NCI-H226 (cell line): Measurements from ENCODE around the gene MAPKAPK3.
A peak's percentile ranks its signal among the peaks of the same experiment; 100 is the strongest.
"Not testable (repeated sequence)": the region's sequence is repeated elsewhere in the genome, so short reads cannot be mapped to it uniquely, and the experiment has no call there.

ENCODE experiments used
- DNase-seq: peaks from one replicate; pipeline ENCODE4 v3.0.0-alpha.2; 2015

The MAPKAPK3 gene

DNA sequence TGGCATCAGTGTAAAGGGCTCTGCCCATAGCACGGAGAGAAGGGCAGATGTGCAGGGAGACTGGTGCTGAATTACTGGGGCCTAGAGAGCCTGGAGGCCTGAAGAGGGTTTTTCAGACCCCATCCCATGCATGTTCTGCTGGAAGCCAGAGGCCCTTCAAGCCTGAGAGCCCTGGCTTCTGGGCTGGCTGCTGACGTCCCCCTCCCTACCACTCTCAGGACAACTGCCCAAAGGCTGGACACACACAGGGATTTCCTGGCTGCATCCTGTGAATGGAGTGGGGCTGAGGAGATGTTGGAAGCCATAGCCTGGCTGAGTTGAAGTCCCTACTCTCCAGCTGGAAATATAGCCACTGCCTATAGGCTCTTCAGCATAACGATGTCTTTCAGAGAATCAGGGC, 40.9 kb downstream of the MAPKAPK3 start:
- no peak for DNase-seq

DNA sequence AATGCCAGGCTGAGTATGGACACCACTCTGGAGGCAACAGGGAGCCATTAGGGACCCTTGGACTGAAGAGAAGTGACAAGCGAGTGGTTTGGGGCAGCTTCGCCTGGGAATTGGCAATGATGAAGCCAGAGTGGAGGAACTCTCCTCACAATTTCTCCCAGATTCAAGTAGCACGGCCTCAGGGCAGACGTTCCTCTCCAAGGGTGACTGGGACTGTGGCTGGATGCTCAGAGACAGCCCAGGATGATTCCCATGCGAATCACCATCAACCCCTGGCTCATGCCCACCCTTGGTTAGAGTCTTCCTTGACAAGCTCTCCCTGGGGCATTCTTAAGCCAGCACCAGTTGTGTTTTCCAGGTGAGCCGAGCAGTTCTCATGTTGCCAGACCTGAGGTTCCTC, 41.5 kb downstream of the MAPKAPK3 start:
- DNase-seq = no peak

DNA sequence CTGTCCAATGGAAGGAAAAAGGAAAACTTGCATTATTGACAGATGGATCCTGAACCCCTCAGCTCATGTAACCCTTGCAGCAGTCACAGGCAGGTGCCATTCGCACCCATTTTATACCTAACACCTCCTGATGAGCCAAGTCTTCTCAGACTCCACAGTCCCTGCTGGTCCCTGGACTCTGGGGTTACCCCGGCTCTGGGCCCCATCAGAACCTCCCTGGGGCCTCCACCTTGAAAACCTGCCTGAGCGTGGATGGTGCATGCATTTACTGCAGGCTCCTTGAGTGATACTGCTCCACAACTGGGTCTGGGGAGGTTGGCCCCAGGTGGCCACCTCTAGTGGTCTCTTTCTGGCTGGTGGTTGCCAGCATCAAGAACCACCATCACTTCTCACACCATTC, 41.9 kb downstream of the MAPKAPK3 start:
- no peak for DNase-seq

DNA sequence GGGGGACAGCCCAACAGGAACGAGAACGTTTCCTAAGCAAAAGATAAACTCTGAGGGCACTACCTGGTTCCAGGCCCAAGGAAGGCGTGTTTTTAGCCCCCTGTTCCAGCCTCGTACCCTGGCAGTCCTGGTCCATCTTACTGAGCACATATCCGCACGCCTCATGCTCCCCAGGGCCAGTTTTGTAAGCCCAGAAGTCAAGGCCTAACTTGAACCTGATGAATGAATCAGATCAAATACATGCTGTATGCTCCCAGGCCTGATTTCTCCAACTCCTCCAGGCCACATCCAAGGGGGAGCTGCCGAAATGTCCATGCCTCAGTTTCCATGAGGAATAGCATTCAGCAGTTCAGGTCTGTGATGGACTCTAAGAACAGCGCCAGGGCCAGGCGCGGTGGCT, 43.4 kb downstream of the MAPKAPK3 start:
- no peak for DNase-seq

DNA sequence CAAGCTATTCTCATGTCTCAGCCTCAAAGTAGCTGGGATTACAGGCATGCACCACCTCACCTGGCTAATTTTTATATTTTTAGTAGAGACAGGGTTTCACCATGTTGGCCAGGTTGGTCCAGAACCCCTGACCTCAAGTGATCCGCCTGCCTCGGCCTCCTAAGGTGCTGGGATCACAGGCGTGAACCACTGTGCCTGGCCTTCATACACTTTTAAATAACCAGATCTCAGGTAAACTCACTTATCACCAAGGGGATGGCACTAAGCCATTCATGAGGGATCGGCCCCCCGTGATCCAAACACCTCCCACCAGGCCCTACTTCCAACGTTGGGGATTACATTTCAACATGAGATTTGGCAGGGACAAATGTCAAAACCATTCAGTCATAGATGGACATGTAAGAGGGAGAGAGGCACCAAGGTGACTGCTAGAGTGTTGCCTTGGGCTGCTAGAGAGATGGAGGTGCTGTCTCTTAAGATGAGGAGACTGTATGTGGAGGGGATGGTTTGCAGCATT, 44.4 kb downstream of the MAPKAPK3 start:
- no peak for DNase-seq

DNA sequence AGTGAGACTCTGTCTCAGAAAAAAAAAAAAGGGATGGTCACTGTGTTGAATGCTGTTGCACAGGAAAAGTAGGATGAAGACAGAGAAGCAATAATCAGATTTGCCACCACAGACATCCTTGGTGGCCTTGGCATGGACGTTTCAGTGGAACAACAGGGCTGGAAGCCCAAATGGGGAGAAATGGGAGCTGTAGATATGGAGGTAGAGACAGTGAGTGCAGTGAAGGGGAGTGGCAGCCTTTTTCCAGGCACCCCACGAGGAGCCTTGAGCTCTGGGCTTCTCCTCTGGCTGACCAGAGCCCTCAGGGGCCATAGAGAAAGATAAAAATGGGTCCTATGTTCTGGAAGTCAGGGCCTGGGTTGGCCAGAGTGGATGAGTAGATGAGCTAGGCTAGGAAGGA, 45.5 kb downstream of the MAPKAPK3 start:
- no peak for DNase-seq

DNA sequence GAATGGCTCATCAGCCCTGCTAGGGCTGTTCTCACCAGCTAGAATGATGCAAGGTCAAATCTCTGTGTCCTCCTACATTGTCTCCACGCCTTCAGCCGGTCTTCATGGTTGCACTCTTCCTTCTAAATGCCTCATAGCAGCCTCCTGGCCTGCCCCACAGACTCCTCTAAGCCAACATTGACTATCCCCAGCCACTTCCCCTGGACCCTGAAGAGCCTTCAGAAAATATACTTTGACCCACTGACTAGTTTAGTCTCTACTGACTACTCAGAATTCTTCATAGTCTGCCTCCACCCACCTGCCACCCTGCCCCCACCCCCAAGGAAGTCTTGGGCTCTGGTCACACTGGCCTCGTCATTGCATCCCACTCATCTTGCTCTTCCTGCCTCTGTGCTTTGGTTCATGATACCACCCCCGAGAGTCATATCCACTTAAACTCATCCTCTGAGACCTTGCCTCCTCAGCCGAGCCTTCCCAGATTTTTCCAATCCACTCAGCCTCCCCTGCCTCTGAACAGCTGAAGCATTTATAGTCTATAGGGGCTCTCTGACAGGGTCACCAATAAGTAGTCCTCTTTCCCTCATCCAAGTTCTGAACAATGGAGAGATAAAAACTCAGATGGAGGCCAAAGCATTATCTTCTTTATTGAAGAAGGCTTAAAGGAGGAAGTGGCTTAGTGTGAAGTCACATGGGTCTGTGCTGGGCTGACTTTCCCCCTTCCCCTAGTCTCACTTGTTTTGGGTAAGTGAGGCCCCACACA, 48.3 kb downstream of the MAPKAPK3 start:
- no peak for DNase-seq

DNA sequence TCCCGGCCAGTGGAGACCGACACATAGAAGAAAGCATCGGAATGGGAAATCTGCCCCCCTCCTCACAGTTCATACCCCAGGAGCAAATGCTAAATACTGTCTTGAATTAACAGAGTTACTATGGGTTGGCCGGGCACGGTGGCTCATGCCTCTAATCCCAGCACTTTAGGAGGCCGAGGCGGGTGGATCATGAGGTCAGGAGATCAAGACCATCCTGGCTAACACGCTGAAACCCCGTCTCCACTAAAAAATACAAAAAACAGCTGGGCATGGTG, 48.8 kb downstream of the MAPKAPK3 start:
- not testable (repeated sequence) for DNase-seq

DNA sequence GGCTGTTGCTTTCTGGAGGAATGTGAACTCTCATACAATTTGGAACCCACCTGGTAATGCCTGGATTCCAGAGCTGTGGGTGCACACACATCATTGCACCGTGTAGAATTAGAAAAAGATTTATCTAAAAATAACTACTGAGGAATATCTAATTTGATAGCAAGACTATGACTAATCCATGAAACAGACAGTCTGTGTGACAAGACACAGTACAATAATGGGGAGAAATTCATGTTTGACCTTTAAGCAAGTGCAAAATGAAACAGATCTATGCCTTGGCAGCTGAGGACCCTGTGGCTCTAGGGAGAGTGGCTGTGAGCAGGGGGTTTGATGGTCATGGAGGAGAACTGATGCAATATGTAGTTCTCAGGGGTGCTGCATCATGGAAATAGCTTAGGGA, 49.9 kb downstream of the MAPKAPK3 start:
- no peak for DNase-seq

DNA sequence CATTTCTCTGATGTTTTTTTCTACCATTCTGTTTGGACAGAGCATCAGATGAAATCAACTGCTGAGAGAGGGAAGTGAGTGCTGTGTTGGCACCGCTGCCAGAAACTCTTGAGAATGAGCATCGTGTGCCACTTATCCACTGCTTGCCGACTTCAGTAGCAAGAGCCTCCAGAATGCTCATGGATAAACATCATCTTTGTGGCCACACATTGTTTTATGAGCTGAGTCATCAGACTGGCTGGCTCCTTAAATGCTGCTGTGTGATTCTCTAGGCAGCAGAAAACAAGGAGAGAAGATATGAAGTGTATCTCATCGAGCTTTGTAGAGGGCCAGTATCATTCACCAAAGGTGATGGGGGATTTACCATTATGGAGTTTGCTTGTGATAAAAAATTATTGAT, 54.4 kb downstream of the MAPKAPK3 start:
- DNase-seq = peak; percentile 43

DNA sequence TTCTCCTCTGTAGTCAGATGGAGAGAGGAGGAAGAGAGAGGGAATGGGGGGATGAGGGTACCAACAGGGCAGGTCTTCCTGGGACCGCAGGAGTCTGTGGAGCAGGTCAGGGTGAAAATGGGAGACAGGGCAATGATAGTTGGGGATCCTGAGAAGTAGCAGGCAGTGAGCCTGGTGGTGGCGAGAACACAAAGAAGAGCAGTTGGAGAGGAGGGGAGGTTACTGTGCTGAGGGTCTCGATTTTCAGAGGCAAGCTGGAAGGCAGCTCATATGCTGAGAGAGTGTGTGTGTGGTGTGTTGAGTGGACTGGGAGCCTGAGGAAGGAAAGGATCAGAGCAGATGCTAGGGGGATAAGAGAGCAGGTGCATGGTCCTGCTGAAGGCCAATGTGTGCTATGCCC, 55.7 kb downstream of the MAPKAPK3 start:
- no peak for DNase-seq

DNA sequence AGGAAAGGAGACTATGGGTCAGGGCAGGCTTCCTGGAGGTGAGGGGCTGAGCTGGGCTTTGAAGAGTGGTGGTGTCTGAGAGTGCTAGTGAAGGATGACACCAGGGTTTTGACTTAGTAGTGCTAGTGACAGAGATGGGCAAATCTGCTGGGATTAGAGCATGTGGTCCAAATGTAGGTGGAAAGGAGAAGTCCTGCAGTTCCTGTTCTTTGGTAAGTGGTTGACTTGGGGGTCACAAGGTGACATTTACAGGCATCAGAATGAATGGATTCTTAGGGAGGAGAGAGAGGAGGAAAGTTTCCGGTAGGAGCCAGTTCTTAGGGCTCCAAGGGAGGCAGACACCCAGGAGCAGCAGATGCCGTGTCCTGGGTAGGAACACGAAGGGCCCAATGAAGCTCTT, 57.0 kb downstream of the MAPKAPK3 start:
- no peak for DNase-seq

DNA sequence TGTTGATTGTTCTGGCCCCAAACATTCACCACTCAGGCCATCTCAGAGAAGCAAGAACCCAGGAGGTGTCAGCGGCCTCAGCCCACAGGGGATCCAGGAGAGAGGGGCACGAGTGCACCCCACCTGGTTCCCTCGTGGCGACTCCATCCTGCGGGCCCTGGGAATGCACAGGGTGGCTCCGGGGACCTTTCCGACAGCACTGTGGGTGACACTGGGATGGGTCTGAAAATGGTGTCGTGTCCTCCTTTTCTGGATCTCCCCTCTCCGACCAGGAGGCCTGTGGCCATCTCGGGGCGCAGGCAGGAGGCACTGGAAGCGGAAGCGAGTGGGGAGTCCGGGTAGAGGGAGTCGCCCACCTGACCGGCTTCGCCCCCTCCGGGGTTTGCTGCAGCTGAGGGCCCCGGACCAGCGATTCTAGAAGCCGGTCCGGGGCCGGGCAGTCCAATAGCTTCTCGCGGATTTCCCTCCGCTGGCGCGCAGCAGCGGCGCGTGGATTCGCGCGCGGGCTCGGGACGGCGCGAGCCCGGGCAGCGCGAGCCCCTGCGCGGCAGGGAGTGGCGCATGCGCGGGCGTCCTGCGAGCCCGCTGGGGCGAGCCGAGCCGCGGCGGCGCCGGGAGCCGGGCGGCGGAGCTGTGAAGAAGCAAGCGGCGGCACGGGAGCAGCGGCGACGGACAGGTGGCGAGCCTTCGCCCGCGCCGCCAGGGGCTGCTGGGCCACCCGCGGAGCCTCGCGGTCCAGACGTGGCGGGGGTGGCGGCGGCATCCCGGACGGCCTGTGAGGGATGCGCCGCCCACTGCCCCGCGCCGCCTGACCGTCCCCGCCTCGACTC, 57.6 kb downstream of the MAPKAPK3 start, which contains the start of gene DOCK3:
Gene DOCK3, plus strand, starts transcription at position 579 of the 830 bp plus-strand sequence. CDS start 337 bp downstream, outside the sequence.
- DNase-seq = peak; percentile 29

DNA sequence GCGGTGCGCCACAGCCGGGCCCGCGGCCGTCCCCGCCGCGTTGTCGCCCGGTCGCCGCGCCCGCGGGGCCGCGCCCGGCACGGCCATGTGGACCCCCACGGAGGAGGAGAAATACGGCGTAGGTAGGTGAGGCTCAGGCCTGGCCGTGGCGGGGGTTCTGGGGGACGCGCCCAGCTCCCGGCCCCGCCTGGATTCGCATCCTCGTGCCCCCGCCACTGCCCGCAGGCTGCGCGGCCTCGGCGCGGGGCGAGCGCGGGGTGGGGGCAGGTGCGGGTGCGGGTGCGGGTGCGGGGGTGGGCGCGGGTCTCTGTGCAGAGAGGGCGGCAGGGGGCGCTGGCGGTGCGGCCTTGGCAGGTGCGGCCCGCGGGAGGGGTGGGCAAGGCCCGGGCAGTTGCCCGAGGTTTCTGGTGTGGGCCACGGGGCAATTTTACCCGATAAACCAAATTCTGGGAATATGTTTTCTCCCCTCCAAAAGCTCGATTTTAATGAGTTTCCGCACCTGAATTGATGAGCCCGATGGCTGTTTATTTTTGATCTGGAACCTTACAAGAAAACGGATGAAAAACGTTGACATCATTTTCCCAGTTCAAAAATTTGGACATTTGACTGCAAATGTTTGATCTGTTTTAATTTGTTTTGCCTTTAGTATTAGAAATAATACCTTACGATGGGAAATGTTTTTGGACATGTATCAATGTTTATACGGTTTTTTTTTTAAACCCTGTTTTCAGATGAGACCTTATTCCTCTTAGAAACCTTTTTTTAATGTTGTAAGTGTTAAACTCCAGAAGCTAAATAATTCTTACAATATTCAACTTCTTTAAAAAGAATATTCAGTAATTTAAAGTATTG, 58.5 kb downstream of the MAPKAPK3 start:
- no peak for DNase-seq

DNA sequence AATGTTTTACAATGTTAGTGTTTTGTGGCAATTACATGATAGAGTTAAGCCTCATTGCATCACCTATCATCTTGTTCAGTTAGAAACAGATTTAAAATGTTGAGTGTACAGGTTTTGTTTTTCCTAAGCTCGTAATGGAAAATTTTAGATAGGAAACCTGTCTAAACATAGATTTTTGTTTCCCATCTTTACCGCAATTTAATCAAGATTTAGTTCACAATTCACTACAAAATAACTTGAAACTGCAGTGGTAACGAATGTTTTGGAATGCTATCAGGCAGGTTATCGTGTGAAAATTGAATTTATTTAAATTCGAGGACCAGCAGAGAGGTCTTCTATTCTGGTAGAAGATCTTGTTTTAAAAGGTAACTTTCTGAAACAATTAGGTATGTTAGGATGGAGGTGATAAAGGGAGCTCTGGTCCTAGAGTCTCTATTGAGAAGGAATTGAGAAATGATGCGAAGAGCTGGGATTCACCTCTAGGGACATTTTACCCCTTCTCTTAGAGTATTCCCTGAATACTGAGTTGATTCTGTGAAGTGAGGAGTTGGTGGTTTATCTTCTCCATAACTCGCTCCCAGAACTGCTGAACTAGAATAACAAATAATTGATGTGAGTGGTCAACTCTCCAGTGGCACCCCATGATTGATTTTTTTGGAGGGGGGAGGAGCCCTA, 59.2 kb downstream of the MAPKAPK3 start:
- no peak for DNase-seq

DNA sequence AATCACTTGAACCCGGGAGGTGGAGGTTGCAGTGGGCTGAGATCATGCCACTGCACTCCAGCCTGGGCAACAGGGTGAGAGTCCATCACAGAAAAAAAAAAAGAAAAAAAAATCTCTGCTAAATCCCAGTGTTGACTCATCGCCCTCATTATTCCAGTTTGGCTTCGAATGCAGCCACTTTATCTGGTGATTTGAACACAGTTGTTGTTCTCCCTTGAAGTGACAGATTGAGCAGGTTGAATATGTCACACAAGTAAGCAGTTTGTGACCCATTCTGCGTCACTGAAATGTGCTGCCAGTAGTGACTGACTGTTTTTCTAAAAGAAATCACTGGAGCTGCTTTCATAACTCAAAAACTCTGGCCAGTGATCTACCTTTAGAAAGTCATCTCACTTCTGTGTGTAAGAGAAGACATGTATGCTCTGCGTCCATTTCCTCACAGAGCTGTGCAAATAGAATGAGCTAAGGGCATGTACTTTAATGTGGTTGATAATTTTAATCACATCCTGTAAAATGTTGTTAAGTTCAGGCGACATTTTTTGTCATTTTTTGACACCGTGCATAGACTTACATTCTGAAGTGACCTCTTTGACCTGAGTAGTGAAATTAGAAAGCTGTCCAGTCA, 70.3 kb downstream of the MAPKAPK3 start:
- no peak for DNase-seq

DNA sequence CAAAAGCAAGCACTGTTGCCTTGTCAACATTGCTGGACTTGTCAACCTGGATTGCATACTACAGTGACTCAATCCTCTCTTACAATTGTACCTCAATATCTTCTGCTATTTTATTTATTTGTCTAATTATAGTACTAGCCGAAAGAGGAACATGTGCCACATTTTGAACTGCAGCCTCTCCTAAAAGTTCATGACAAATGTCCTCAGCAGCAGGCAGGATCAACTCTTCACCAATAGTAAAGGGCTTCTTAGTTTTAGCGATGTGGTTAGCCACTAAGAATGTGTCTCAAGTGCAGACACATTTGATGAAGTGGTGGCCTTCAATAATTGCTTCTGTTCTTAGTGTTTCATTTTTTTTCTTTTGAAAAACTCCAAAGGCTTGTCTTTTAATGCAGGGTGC, 71.0 kb downstream of the MAPKAPK3 start:
- no peak for DNase-seq

DNA sequence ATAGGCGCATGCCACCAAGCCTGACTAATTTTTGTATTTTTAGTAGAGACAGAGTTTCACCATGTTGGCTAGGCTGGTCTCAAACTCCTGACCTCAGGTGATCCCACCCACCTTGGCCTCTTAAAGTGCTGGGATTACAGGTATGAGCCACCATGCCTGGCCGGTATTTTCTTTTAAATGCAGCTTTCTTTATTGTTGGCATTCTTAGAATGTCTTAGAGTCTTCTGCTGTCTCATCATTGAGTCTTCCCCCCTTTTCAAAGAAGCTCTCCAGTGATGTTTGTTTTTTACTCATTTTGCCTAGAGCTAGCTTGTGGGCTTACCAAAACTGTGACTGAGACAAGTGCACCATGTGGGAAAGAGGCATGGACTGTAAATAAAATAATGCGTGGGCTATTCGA, 71.7 kb downstream of the MAPKAPK3 start:
- not testable (repeated sequence) for DNase-seq

DNA sequence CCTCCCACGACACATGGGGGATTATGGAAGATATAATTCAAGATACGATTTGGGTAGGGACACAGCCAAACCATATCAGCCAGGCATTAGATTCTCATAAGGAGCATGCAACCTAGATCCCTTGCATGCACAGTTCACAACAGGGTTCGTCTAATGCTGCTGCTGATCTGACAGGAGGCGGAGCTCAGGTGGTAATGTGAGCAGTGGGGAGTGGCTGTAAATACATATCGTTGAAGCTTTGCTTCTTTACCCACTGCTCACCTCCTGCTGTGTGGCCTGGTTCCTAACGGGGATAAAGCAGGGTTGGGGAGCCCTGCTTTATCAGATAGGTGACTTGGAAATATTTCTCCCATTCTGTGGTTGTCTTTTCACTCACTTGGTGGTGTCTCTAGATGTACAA, 72.6 kb downstream of the MAPKAPK3 start:
- no peak for DNase-seq

DNA sequence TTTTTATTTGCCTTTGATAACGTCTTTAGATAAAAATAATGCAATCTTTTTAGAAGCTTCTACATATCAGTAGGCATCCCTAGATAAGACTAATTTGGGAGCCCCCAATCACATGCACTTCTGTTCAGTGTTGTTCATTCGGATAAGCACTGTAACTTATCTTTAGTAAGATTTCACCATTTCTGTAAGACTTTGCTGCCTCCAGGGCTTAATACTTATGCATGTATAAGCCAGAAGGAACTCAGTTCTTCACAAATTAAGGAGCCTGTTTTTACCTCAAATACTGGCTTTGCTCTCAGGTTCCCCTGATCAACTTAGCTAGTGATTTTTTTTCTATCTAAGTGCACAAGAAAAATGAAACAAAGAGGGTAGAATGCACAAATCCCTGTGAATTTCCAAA, 78.1 kb downstream of the MAPKAPK3 start:
- DNase-seq = no peak

DNA sequence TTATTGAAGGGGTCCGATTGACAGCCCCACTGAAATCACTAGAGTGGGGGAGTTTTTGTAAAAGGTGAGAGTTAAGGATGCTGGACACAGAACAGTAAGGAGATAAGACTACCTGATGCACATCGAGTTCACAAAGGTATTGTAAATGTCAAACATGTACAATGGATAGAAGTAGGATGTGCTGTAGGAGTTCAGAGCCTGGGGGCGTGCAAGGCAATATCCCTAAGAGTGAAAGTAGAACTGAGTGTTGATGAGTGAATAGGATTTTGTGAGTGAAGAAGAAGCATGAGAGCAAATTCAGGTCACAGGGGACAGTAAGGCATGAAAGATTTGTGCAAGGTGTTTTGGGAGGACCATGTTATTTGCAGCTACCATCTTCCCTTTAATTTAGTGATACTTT, 79.3 kb downstream of the MAPKAPK3 start:
- no peak for DNase-seq

DNA sequence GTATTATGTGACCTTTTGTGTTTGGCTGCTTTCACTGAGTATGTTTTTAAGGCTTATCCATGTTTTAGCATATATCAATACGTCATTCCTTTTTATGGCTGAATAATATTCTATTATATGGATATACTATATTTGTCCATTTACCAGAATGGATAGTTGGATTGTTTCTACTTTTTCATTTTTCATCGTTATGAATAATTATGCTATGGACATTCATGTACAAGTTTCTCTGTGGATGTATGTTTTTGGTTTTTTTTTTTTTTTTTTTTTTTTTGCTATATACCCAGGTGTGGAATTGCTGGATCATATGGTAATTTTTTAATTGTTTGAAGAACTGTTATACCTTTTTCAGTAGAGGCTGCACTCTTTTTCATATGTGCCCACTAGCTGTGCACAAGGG, 81.3 kb downstream of the MAPKAPK3 start:
- no peak for DNase-seq
